ENCODE results near the gene ACTRT2.

DNA sequence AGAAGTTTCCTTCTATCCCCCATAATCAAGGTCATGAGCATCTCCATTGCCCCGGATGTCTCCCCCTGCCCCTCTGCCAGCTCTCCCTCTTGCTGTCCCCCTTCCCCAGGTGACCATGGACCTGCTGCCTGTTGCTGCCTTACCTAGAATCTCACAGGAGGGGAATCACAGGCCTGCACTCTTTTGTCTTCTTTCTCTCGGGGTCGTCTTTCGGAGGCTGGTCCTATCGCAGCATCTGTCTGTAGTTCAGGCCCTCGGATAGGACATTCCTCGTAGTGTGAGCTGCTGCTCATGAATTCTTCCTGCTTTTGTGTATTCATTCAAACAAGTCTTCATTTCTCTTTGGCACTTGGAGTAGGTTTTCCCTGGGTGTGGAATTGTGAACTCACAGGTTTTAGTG, 39.9 kb upstream of the ACTRT2 start:
- TF ChIP-seq, protein P1, sequence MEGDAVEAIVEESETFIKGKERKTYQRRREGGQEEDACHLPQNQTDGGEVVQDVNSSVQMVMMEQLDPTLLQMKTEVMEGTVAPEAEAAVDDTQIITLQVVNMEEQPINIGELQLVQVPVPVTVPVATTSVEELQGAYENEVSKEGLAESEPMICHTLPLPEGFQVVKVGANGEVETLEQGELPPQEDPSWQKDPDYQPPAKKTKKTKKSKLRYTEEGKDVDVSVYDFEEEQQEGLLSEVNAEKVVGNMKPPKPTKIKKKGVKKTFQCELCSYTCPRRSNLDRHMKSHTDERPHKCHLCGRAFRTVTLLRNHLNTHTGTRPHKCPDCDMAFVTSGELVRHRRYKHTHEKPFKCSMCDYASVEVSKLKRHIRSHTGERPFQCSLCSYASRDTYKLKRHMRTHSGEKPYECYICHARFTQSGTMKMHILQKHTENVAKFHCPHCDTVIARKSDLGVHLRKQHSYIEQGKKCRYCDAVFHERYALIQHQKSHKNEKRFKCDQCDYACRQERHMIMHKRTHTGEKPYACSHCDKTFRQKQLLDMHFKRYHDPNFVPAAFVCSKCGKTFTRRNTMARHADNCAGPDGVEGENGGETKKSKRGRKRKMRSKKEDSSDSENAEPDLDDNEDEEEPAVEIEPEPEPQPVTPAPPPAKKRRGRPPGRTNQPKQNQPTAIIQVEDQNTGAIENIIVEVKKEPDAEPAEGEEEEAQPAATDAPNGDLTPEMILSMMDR (IDR thresholded peaks at IDR 0.05 in 8 of 11, conservative IDR thresholded peaks at IDR 0.05 in 3 of 11) = no peak
- TF ChIP-seq POLR2A (IDR thresholded peaks at IDR 0.05) (no peak), POLR2AphosphoS5 (IDR thresholded peaks at IDR 0.05) (no peak)
